Activated naive CD4-positive, alpha-beta T cell treated with anti-CD3 and anti-CD28 coated beads, Interleukin-2, amount 10 ng/mL, durations not matched to agents 7 days and 5 days (primary cell): Measurements from ENCODE around the gene PLEKHM1.
"Not testable (repeated sequence)": the region's sequence is repeated elsewhere in the genome, so short reads cannot be mapped to it uniquely, and the experiment has no call there.

Experiments
- CTCF ChIA-PET: fragments of 350-600 bp; sonication (Branson Sonifier 250); formaldehyde crosslinking; loops from one replicate; lab custom pipeline; 2021; ENCODE audit warnings: antibody characterized with exemption; lab: Charles Lee
- DNase-seq: peaks from one replicate; pipeline ENCODE4 v3.0.0-alpha.2; 2020
- H3K27ac Mint-ChIP-seq: one replicate; pipeline ENCODE4 v1.8.0; 2021; ENCODE audit warnings: mild to moderate bottlenecking, moderate library complexity, mixed read lengths
- H3K27me3 Mint-ChIP-seq: one replicate; pipeline ENCODE4 v1.8.0; 2021; ENCODE audit warnings: mild to moderate bottlenecking, mixed read lengths
- H3K36me3 Mint-ChIP-seq: one replicate; pipeline ENCODE4 v1.8.0; 2021; ENCODE audit warnings: mixed read lengths
- H3K4me1 Mint-ChIP-seq: one replicate; pipeline ENCODE4 v1.8.0; 2021; ENCODE audit warnings: mixed read lengths
- H3K4me3 Mint-ChIP-seq: one replicate; pipeline ENCODE4 v1.8.0; 2021; ENCODE audit warnings: mild to moderate bottlenecking, moderate library complexity, mixed read lengths
- H3K9me3 Mint-ChIP-seq: one replicate; pipeline ENCODE4 v1.8.0; 2021; ENCODE audit warnings: mixed read lengths

The PLEKHM1 gene

GRCh38 chr17:45449708-45450329, 40.7 kb downstream of the PLEKHM1 start:
- DNase-seq, H3K4me3 Mint-ChIP-seq, H3K9me3 Mint-ChIP-seq, CTCF ChIA-PET, H3K27ac Mint-ChIP-seq, H3K27me3 Mint-ChIP-seq: not testable (repeated sequence)
- Mint-ChIP-seq H3K4me1 (peaks cover 26% of the 10 kb centered on the region), H3K36me3 (peaks cover 34% of the 10 kb centered on the region)

- H3K4me3 Mint-ChIP-seq, CTCF ChIA-PET, H3K9me3 Mint-ChIP-seq, DNase-seq, H3K27ac Mint-ChIP-seq, H3K27me3 Mint-ChIP-seq: not testable (repeated sequence)
- Mint-ChIP-seq H3K36me3 (peaks cover 30% of the 10 kb centered on the region), H3K4me1 (peaks cover 29% of the 10 kb centered on the region)
These were observed 41.3 kb downstream of the PLEKHM1 start for GRCh38 chr17:45449260-45449659.

DNA sequence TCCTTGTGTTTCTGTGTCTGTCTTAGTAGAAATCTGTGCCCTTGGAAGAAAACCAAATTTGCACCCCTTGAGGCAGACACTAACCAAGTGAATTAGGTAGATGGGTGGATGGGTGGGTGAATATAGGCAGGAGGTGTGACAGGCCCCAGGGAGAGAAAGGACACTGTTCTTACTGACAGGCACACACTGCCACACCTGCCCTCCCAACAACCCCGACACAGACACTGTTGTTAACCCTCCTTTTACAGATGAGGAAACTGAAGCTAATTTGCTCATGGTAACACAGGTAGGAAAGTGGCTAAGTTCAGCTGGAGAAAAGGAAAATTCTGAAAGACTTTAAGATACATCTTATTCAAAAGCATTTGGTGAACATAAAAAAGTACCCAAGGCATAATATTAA, 42.0 kb downstream of the PLEKHM1 start:
- H3K4me3 Mint-ChIP-seq, H3K27me3 Mint-ChIP-seq, H3K9me3 Mint-ChIP-seq, CTCF ChIA-PET, DNase-seq, H3K27ac Mint-ChIP-seq: not testable (repeated sequence)
- H3K36me3 Mint-ChIP-seq, result peaks cover 30% of the 10 kb centered on the region
- H3K4me1 Mint-ChIP-seq, result peaks cover 31% of the 10 kb centered on the region

- Mint-ChIP-seq H3K4me1 (peaks cover 31% of the 10 kb centered on the region), H3K36me3 (peaks cover 30% of the 10 kb centered on the region)
- DNase-seq, H3K27ac Mint-ChIP-seq, H3K9me3 Mint-ChIP-seq, H3K27me3 Mint-ChIP-seq, H3K4me3 Mint-ChIP-seq, CTCF ChIA-PET: not testable (repeated sequence)
These were observed 42.5 kb downstream of the PLEKHM1 start for GRCh38 chr17:45448066-45448465.

DNA sequence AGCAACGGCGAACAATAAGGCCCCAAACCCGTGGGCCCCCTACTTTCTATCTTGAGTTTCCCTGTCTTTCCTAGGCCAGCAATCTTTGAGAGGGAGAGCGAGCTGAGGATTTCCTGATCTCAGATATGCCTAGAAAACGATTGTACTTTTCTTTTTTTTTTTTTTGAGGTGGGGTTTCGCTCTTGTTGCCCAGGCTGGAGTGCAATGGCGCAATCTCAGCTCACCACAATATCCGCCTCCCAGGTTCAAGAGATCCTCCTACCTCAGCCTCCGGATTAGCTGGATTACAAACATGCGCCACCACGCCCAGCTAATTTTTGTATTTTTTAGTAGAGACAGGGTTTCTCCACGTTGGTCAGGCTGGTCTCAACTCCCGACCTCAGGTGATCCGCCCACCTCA, 42.9 kb downstream of the PLEKHM1 start:
- H3K4me3 Mint-ChIP-seq, H3K27ac Mint-ChIP-seq, H3K27me3 Mint-ChIP-seq, H3K9me3 Mint-ChIP-seq, DNase-seq, CTCF ChIA-PET: not testable (repeated sequence)
- H3K36me3 Mint-ChIP-seq, result peaks cover 30% of the 10 kb centered on the region
- peaks cover 31% of the 10 kb centered on the region for H3K4me1 Mint-ChIP-seq

DNA sequence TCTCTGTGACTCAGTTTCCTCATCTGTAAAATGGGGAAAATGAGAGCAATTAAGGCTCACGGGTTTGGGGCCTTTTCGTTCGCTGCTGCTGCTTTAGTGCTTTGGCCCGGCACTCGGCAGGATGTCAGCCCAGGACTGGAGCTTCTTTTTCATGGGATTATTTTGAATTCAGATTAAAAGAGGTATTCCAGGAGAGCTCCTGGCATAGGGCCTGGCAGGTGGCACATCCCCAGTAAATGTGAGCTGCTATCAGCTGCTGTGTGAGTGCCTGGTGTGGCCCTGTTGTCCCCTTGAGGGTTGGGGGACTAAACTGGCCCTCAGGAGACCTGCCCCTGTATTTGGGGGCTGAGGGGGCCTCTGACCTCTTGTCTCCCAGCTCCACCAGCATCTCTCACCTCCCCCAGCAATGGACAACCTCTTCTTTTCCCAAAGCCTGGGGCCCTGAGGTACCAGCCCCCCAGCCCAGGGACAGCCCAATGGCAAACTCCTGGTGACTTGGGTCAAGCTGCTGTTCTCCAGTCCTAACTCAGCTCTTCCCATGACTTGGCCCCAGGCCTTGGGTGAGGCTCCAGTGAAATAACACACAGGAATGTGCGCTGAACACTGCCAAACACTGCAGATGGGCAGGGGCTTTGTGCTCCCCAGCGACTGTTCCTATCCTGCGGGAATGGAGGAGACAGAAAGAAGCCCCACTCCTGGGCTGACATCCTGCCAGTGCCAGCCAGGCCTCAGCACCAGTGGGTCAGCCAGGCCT, 43.5 kb downstream of the PLEKHM1 start:
- DNase-seq, H3K4me3 Mint-ChIP-seq, H3K27me3 Mint-ChIP-seq, H3K9me3 Mint-ChIP-seq, H3K27ac Mint-ChIP-seq: not testable (repeated sequence)
- H3K36me3 Mint-ChIP-seq, result peaks cover 30% of the 10 kb centered on the region
- peaks cover 31% of the 10 kb centered on the region for H3K4me1 Mint-ChIP-seq
- CTCF ChIA-PET, result interaction anchor here (1.0 kb wide), 1 partner anchor 20 kb away, joined by 3 read pairs; no protein-coding TSS in a partner anchor

DNA sequence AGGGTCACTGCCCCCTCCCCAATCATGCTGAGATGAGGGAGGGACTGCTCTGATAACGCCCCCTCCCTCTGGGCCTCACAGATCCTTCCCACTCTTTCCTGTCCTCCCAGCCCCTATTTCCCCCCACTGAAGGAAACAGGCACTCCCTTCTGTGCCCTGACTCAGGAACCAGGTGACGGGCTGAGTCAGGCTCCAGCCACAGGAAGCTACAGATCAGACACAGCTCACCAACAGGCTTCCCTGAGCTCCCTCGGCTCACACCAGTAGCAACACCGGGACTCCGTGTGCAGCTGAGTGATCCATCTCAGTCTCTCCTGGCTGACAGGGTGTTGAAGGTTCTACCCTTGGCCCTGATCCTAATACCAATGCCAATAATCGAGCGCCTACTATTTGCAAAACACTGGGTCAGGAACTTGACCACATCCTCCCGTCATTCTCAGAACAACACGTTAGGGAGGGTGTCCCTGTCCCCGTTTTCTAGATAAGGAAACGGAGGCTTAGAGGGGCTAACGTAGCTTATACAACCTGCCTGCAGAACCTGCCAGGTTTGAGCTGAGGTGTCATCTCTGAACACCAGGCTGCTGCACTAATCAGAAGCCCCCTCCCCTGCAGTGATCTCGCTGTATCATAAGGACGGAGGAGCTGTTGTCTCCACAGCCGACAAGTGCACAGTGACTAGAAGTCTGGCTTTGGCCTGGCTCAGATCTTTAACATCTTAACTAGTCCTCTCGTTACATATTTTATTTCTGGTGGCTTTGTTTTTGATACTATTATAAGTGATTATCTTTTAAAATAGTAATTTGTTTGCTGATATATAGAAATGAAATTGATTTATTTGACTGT, 44.4 kb downstream of the PLEKHM1 start:
- H3K36me3 Mint-ChIP-seq, result peaks cover 33% of the 10 kb centered on the region
- peak overlapping the region; percentile 83 for H3K27ac Mint-ChIP-seq
- not testable (repeated sequence) for H3K27me3 Mint-ChIP-seq, H3K9me3 Mint-ChIP-seq
- peak overlapping the region; percentile 5 for H3K4me3 Mint-ChIP-seq
- peaks cover 38% of the 10 kb centered on the region for H3K4me1 Mint-ChIP-seq
- peak; percentile 55 for DNase-seq
- CTCF ChIA-PET, result interaction anchor here (1.0 kb wide), 1 partner anchor 19 kb away, joined by 3 read pairs; no protein-coding TSS in a partner anchor

- H3K4me3 Mint-ChIP-seq, CTCF ChIA-PET, H3K9me3 Mint-ChIP-seq, DNase-seq, H3K27me3 Mint-ChIP-seq: not testable (repeated sequence)
- Mint-ChIP-seq H3K4me1 (peaks cover 48% of the 10 kb centered on the region), H3K27ac (peak overlapping the region; percentile 82), H3K36me3 (peaks cover 29% of the 10 kb centered on the region)
These were observed 45.4 kb downstream of the PLEKHM1 start for GRCh38 chr17:45444856-45445820.

DNA sequence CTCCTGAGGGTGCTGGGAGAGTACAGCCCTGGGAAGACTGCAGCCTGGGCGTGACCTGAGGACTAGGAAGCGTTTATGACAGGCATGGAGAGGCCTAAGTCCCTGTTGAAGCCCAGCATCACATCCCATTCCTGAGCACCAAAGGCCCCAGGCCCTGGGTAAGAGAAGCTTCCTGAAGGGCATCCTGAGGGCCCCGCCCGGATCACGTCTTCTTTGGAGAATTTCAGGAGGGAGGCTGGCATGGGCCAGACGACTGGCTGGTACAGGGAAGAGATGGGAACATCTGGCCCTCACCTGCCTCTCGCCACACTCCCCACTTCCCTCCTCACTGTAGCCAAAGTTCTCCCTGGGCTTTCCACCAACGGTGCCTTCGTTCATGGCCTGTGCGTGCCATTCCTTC, 46.2 kb downstream of the PLEKHM1 start:
- H3K27me3 Mint-ChIP-seq, H3K27ac Mint-ChIP-seq, H3K9me3 Mint-ChIP-seq, DNase-seq, CTCF ChIA-PET, H3K4me3 Mint-ChIP-seq: not testable (repeated sequence)
- H3K4me1 Mint-ChIP-seq, result peaks cover 51% of the 10 kb centered on the region
- peaks cover 28% of the 10 kb centered on the region for H3K36me3 Mint-ChIP-seq

DNA sequence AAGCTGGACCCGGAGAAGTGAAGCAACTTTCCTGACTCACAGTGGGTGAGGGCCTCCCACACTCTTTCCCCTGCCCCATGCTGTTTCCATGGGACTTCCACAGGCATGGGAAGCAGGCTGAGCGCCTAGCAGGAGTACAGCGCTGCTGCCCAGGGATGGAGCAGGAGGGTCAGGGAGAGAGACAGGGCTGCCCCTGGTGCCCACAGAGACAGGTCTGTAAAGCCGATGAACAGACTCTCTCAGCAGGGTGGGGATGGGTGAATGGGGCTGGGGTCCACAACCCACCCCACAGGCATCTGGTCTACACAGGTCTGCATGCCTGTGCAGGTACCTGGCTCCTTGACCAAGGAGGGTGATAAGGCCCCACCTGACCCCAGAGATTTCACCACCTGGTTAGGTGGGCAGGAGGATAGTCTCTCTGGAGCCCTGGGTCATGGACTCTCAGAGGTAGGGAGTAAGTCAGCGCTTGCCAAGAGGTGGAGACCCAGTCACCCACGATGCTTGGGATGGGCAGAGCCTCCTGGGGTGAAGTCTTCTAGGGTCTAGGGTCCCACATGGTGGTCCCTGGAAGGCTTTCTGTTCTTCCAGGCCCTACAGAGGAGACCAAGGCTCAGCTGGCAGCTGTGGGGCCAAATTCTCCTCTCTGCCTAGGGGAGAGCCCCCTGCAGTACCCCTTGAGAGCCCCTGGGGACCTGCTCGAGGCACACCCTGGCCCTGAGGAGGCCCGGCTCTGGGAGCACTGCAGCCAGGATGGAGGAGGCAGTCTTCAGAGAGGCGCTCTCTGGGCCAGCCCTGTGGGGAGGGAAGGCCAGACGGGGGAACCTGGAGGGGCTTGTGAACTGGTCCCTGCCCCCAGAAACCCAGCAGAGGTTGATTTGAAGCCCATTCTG, 46.9 kb downstream of the PLEKHM1 start:
- DNase-seq, CTCF ChIA-PET, H3K27me3 Mint-ChIP-seq, H3K4me3 Mint-ChIP-seq, H3K9me3 Mint-ChIP-seq, H3K27ac Mint-ChIP-seq: not testable (repeated sequence)
- H3K4me1 Mint-ChIP-seq, result peaks cover 53% of the 10 kb centered on the region
- H3K36me3 Mint-ChIP-seq, result peaks cover 26% of the 10 kb centered on the region

DNA sequence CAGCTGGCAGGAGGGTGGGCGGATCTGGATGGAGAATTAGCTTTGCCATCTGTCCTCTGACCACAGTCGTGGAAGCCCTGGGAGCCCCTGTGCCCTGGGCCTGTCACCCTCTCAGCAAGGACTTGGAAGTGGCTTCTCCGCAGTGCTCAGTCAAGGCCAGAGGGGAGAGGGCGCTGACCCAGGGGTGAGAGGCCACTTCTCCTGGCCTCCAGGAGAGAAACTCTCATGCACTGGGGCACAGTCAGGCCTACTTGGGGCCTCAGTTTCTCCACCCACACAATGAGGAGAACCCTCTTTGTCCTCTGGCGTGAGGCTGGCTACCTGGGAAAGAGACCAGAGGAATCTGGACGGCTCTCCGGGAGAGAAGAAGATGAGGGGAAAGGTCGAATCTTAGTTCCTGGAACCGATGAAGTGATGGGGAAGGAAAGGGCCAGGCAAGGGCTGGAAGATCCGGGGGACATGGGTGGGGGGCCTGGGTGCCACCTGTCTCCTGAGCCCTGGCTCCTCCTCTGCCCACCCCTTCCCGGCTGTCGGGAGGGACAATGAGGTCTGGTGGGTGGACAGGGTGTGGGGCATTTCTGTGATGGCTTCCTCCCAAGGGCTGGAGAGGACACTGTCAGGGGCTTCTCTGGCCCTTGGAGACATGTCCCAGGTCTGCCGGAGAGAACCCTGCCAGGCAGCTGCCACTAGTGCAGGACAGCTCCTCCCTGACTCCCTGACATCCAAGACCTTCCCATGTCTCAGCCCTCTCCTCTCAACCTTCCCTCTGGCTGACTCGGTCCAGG, 48.8 kb downstream of the PLEKHM1 start:
- H3K36me3 Mint-ChIP-seq, result peaks cover 19% of the 10 kb centered on the region
- H3K9me3 Mint-ChIP-seq, result no peaks in the 10 kb centered on the region
- no peak for DNase-seq
- H3K4me1 Mint-ChIP-seq, result peaks cover 44% of the 10 kb centered on the region
- H3K27me3 Mint-ChIP-seq, result no peaks in the 10 kb centered on the region
- no peak overlapping the region for H3K27ac Mint-ChIP-seq
- CTCF ChIA-PET, result interaction anchor here (0.6 to 2.3 kb wide), 2 partner anchors 13 to 588 kb away, joined by 3 to 6 read pairs; no protein-coding TSS in a partner anchor
- no peak overlapping the region for H3K4me3 Mint-ChIP-seq

DNA sequence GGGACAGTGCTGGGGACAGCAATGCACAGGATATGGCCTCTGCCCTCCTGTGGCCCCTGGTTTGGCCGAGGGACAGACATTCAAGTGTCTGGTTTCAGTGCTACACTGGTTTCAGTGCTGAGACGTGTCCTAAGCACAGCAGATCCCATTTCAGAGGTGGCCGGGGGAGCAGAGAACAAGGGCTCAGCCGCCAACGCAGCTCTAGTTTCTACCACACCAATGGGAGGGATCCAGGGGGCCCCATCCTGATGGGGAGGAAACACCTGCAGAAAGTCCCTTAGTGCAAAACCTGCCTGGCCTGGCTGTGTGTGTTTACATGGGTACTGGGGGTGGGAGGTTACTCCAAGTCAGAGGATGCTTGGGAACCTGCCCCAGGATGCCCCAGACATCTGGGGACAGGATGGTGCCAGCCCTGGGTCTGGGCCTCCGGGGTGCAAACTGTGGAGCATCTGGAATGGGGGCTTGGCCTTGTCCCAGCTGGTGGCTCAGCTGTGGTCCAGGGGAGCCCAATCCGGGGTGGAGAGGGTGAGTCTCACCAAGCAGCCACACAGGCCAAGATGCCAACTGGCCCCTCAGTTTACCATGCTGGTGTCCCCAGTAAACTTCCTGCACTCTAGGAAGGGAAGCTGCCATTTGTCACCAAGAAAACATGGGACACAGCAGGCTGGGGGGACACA, 49.5 kb downstream of the PLEKHM1 start:
- peaks cover 15% of the 10 kb centered on the region for H3K36me3 Mint-ChIP-seq
- H3K9me3 Mint-ChIP-seq, H3K27ac Mint-ChIP-seq, H3K27me3 Mint-ChIP-seq, H3K4me3 Mint-ChIP-seq: not testable (repeated sequence)
- H3K4me1 Mint-ChIP-seq, result peaks cover 37% of the 10 kb centered on the region
- CTCF ChIA-PET, result interaction anchor here (1.1 to 2.3 kb wide), 2 partner anchors 10 to 12 kb away, joined by 4 to 6 read pairs; no protein-coding TSS in a partner anchor
- DNase-seq, result peak; percentile 48
